CD4-positive, alpha-beta T cell treated with Interleukin-4 for 4 hours (primary cell): ENCODE results near the gene ITPRIP.

Experiments
- DNase-seq: peaks from one replicate; pipeline ENCODE4 v3.0.0-alpha.2; 2020

The ITPRIP gene

GRCh38 chr10:104304356-104304745 is 33.9 kb downstream of the ITPRIP start:
- no peak for DNase-seq

- DNase-seq = peak; percentile 41
Observed at GRCh38 chr10:104303594-104304355, 34.5 kb downstream of the ITPRIP start.

GRCh38 chr10:104301907-104302690 is 36.2 kb downstream of the ITPRIP start:
- DNase-seq = no peak

GRCh38 chr10:104300736-104301292 is 37.5 kb downstream of the ITPRIP start:
- DNase-seq = no peak

GRCh38 chr10:104300002-104300735 is 38.1 kb downstream of the ITPRIP start:
- no peak for DNase-seq

- DNase-seq = no peak
Observed at GRCh38 chr10:104299031-104299904, 39.0 kb downstream of the ITPRIP start.

GRCh38 chr10:104297697-104298660 is 40.3 kb downstream of the ITPRIP start:
- DNase-seq = no peak

- DNase-seq = no peak
Observed at GRCh38 chr10:104296687-104297436, 41.4 kb downstream of the ITPRIP start.

- DNase-seq = no peak
Observed at GRCh38 chr10:104293781-104294321, 44.4 kb downstream of the ITPRIP start.

GRCh38 chr10:104293011-104293410 is 45.3 kb downstream of the ITPRIP start:
- DNase-seq = no peak

GRCh38 chr10:104291439-104291951 is 46.8 kb downstream of the ITPRIP start:
- peak; percentile 85 for DNase-seq

GRCh38 chr10:104288355-104288754 is 49.9 kb downstream of the ITPRIP start:
- DNase-seq = no peak

GRCh38 chr10:104286939-104287338 is 51.3 kb downstream of the ITPRIP start:
- DNase-seq = no peak

- DNase-seq = no peak
Observed at GRCh38 chr10:104284846-104285245, 53.4 kb downstream of the ITPRIP start.

GRCh38 chr10:104281694-104282093 is 56.6 kb downstream of the ITPRIP start:
- no peak for DNase-seq

- no peak for DNase-seq
Observed at GRCh38 chr10:104279550-104280259, 58.6 kb downstream of the ITPRIP start.

GRCh38 chr10:104277785-104278184 is 60.5 kb downstream of the ITPRIP start:
- DNase-seq = no peak

- DNase-seq = no peak
Observed at GRCh38 chr10:104276192-104276591, 62.1 kb downstream of the ITPRIP start.
